GM18861 (cell line): Measurements from ENCODE around the gene SLITRK1.
A peak's percentile ranks its signal among the peaks of the same experiment; 100 is the strongest.

Source experiments
- ATAC-seq: cut with Tn5 transposase; IDR thresholded peaks from one replicate; pipeline ENCODE4 v1.9.1; 2021; ENCODE audit not compliant: unreplicated experiment

Gene SLITRK1

DNA sequence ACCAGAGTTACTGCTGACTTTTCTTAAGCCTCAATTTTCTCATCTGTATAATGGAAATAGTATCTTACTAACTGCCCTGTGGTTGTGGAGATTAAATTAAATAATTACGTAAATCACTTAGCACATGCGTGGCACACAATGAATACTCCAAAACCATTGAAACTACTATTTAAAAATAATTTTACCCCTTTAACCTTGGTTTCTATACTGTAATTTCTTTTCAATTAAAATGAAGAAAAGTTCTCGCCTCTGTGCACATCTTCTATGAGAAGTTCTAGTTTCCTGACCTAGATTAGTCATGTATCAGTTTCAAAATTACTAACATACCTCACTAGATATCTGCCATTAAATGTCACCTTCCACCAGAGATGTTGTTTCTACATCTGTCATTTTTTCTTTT, 5.7 kb downstream of the SLITRK1 start:
- peak; percentile 88 for ATAC-seq

DNA sequence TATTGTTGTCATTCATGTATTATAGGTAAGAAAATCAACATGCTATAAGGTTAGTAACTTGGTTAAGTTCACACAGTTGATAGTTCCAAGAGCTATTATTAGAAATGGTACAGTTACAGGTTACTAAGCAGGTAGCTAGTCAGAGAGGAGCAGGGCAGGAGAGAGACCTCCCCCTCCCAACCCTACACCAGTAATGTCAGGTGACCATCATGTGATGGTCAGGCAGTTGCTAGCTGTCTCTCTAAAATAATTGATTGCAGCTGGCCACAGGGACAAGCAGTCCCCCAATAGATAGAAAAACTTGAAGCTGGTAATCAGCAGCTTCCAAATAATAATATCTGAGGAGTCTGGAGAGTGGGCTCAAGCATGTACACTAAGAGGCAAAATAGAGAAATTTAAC, 14.6 kb downstream of the SLITRK1 start:
- ATAC-seq: no peak

DNA sequence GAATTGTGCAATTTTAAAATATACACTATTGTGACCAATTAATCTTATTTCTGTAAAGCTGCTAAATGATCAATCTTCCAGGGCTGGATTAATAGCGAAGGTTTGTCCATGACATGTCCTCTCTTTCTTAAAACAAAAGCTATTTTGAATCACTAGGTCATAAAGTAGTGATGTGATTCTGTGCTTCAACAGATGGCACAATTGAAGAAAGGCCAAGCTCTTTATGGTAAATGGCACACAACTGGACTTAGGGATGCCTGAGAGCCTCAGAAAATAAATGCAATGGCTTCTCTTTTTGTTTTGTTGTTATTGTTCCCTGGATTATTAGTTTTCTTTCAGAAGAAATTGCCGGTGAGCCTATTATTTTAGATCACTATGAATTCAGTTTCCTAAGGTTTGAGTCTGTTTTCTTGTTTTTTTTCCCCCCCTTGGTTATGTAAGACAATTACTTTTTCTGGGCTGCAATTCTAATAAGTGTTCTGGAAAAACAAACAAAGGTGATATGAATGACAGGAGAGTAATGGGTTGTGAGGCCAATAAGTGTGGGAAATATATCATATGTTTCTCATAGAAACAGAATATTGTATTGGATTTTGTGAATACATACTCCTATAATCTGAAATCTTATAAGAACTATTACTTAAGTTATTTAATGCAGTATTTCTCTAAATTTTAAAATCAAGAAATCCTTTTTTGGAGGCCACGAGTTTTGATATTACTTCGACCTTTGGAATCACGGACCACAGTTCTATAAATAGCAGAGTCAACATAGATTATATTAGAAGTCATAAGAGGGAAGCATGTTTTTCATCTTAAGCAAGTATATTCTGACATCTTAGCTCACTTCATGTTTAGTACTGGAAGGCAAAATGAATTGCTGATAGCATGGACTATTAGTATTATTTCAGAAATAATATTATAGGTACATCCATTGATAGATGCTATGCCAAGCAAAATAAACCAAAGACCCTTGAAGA, 16.8 kb downstream of the SLITRK1 start:
- no peak for ATAC-seq

DNA sequence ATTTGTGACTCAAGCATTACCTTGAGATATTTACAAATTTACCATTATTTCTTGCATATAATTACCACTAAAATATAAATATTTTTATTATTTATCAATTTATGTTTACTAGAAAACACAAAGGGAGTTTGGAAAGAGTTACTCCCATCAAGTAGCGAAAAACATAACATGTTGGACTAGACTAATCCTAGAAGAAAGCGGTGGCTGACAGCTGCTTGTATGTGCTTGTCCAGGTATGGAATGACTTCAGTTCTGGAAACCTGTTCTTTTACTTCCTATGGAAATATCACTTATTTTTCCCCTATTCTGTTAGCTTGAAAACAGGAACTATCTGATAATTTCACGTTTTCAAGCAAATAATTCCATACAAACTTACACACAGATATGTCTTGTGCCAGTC, 28.5 kb downstream of the SLITRK1 start:
- ATAC-seq: no peak

DNA sequence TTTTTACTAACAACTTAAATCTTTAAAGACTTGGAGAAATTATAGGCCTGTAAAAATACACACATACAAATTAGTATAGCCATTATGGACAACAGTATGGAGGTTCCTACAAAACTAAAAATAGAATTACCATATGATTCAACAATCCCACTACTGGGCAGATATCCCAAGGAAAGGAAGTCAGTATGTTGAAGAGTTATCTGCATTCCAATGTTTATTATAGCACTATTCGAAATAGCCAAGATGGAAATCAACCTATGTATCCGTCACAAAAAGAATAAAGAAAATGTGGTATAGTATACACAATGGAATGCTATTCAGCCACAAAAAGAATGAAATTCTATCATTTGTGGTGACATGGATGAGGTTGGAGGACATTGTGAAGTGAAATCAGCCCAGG, 37.2 kb downstream of the SLITRK1 start:
- ATAC-seq: no peak

DNA sequence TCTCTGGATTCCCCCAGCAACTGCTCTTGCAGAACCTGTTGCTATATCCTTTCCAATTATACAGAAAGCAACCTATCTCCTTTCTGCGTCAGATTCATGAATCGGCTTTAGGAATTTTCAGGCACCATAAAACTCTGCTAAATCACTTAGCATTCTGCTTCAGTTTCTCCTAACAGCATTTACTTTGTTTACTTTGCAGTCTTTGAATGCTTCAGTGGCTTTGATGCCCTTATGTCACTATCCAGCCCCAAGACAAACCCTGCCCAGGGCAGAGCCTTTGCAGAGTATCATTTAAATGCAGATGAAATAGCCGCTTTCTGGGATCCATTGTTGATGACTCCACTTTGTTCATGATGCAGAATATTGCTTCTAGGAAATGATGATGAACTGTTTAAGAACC, 43.1 kb downstream of the SLITRK1 start:
- no peak for ATAC-seq

DNA sequence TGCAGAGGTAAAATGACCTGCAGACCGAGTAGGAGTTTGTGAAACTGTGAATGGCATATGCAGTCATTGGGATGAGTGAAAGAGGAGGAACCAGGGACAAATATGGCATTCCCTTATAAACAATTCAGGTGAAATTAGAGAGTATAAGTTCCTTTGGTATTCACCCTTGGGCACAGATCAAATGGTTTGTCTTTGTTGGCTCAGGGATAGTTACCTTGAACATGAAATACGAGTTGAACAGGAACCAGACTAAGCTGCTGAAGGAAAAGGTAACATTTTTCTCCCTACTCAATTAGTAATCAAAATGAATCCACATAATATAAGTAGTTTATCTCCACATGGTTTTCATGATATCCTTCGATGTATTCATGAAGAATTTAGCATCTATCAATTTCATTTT, 50.5 kb downstream of the SLITRK1 start:
- ATAC-seq: no peak

DNA sequence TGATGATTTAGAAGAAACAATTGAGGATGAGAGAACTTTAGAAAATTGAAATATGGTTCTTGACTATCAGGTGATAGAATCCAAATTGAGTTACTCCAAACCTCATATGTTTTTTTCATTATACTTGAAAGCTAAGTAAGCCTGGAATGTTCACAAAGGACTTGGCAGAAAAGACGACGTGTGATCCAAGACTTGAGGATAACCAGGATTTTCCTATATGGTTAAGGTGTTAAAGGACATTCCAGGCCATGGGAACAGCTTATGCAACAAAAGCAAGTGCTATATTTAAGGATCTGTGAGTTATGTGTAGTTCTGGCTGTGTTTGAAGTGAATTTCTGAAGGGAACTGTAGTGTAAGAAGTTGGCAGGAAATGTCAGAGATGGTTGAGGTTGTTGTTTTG, 52.5 kb downstream of the SLITRK1 start:
- no peak for ATAC-seq

DNA sequence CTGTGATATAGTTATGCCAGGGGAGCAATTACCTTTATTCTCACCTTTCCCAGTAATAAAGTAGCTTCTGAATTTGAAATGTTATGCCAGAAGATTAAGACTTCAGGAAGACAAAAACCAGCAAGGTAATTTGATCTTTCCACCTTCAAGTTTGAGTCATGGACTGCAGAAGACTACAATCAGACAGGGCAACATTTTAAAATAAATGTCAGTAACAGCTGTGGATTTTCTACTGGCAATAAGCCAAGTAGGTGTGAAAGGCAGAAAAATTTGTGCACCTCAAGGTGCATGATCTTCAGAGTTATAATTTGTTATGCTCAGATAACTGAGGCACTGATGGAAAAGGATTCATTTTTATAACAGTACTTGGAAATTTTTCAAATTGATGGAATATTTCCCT, 54.9 kb downstream of the SLITRK1 start:
- no peak for ATAC-seq
